ENCODE measurements around the gene PATL2.
"Not testable (repeated sequence)": the region's sequence is repeated elsewhere in the genome, so short reads cannot be mapped to it uniquely, and the experiment has no call there.

Gene PATL2

GRCh38 chr15:44726136-44726535, 15.0 kb upstream of the PATL2 start:
- TF ChIP-seq CTCF (IDR thresholded peaks at IDR 0.05; ENCODE audit: borderline replicate concordance, insufficient read depth, low read depth, low read length), result no peak

GRCh38 chr15:44722011-44722410, 10.9 kb upstream of the PATL2 start:
- no peak overlapping the region for H3K4me3 ChIP-seq (ENCODE audit: low read depth, low read length)
- no peak for TF ChIP-seq CTCF (IDR thresholded peaks at IDR 0.05; ENCODE audit: borderline replicate concordance, insufficient read depth, low read depth, low read length)

More at GRCh38 chr15:44726136-44726535, 15.0 kb upstream of the PATL2 start:
- peak overlapping the region; percentile 62 for H3K4me3 ChIP-seq (ENCODE audit: low read depth, low read length)

- no peak overlapping the region for H3K4me3 ChIP-seq (ENCODE audit: low read depth, low read length)
- TF ChIP-seq CTCF (IDR thresholded peaks at IDR 0.05; ENCODE audit: borderline replicate concordance, insufficient read depth, low read depth, low read length), result no peak
Observed at GRCh38 chr15:44720460-44721176, 9.5 kb upstream of the PATL2 start.

GRCh38 chr15:44720000-44720435, 8.9 kb upstream of the PATL2 start:
- H3K4me3 ChIP-seq (ENCODE audit: low read depth, low read length), result not testable (repeated sequence)

- no peak for TF ChIP-seq CTCF (IDR thresholded peaks at IDR 0.05; ENCODE audit: borderline replicate concordance, insufficient read depth, low read depth, low read length)
- no peak overlapping the region for H3K4me3 ChIP-seq (ENCODE audit: low read depth, low read length)
Observed at GRCh38 chr15:44719293-44719999, 8.3 kb upstream of the PATL2 start.

GRCh38 chr15:44718927-44719292, 7.8 kb upstream of the PATL2 start:
- no peak overlapping the region for H3K4me3 ChIP-seq (ENCODE audit: low read depth, low read length)
- no peak for TF ChIP-seq CTCF (IDR thresholded peaks at IDR 0.05; ENCODE audit: borderline replicate concordance, insufficient read depth, low read depth, low read length)

GRCh38 chr15:44718180-44718926, 7.2 kb upstream of the PATL2 start:
- no peak for TF ChIP-seq CTCF (IDR thresholded peaks at IDR 0.05; ENCODE audit: borderline replicate concordance, insufficient read depth, low read depth, low read length)
- H3K4me3 ChIP-seq (ENCODE audit: low read depth, low read length), result no peak overlapping the region
